HL-60 (cell line): ENCODE data around the gene PPFIA4.

Experiments used
- DNase-seq, 2 experiments: peaks; one replicate each; pipeline ENCODE4 v3.0.0-alpha.2; 2010 to 2020; ENCODE audit warnings: low read depth in 1 of 2, low spot score in 1 of 2
- H3K27ac ChIP-seq: fragments of 250-450 bp; sonication (Bioruptor Pico); replicated peaks from 2 replicates; pipeline ENCODE4 v1.5.1; 2020; ENCODE audit warnings: mild to moderate bottlenecking, moderate library complexity
- H3K27me3 ChIP-seq: fragments of 250-450 bp; sonication (Bioruptor Pico); 2 replicates; pipeline ENCODE4 v1.5.1; 2021; ENCODE audit warnings: mild to moderate bottlenecking, moderate library complexity; ENCODE audit not compliant: insufficient read depth, poor library complexity, severe bottlenecking
- H3K4me3 ChIP-seq: replicated peaks from 2 replicates; pipeline ENCODE4 v1.5.1; 2011; ENCODE audit warnings: mild to moderate bottlenecking, control low read depth, low read length; ENCODE audit not compliant: insufficient read depth
- GABPA ChIP-seq: IDR thresholded peaks from 2 replicates; pipeline ENCODE4 v1.6.1; 2012; ENCODE audit warnings: low read depth
- POLR2AphosphoS5 ChIP-seq: IDR thresholded peaks from 2 replicates; pipeline ENCODE4 v1.6.1; 2012; ENCODE audit warnings: low read depth
- REST ChIP-seq: IDR thresholded peaks from 2 replicates; pipeline ENCODE4 v1.6.1; 2012; ENCODE audit warnings: low read depth; ENCODE audit not compliant: insufficient replicate concordance
- SPI1 ChIP-seq: IDR thresholded peaks from 2 replicates; pipeline ENCODE4 v1.6.1; 2012; ENCODE audit warnings: low read depth, mild to moderate bottlenecking, borderline replicate concordance
- TF ChIP-seq, protein P1 (sequence below): IDR thresholded peaks from one replicate; pipeline ENCODE4 v1.5.1; 2011; ENCODE audit warnings: low read length, control low read depth, inconsistent platforms; ENCODE audit not compliant: insufficient read depth

Gene PPFIA4

GRCh38 chr1:203043830-203044545, 17.7 kb downstream of the PPFIA4 start:
- no peak overlapping the region for H3K27ac ChIP-seq
- no peak overlapping the region for H3K4me3 ChIP-seq
- TF ChIP-seq REST = no peak
- no peak for TF ChIP-seq GABPA
- TF ChIP-seq, protein P1, sequence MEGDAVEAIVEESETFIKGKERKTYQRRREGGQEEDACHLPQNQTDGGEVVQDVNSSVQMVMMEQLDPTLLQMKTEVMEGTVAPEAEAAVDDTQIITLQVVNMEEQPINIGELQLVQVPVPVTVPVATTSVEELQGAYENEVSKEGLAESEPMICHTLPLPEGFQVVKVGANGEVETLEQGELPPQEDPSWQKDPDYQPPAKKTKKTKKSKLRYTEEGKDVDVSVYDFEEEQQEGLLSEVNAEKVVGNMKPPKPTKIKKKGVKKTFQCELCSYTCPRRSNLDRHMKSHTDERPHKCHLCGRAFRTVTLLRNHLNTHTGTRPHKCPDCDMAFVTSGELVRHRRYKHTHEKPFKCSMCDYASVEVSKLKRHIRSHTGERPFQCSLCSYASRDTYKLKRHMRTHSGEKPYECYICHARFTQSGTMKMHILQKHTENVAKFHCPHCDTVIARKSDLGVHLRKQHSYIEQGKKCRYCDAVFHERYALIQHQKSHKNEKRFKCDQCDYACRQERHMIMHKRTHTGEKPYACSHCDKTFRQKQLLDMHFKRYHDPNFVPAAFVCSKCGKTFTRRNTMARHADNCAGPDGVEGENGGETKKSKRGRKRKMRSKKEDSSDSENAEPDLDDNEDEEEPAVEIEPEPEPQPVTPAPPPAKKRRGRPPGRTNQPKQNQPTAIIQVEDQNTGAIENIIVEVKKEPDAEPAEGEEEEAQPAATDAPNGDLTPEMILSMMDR = no peak
- no peak for TF ChIP-seq POLR2AphosphoS5
- DNase-seq = no peak
- no peaks in the 10 kb centered on the region for H3K27me3 ChIP-seq

GRCh38 chr1:203044546-203045250, 18.4 kb downstream of the PPFIA4 start:
- Histone ChIP-seq H3K4me3 (no peak overlapping the region), H3K27me3 (no peaks in the 10 kb centered on the region), H3K27ac (no peak overlapping the region)
- DNase-seq = no peak
- TF ChIP-seq SPI1 = no peak
- TF ChIP-seq, protein P1 = no peak
- no peak for TF ChIP-seq GABPA
- no peak for TF ChIP-seq POLR2AphosphoS5
- TF ChIP-seq REST = no peak

DNA sequence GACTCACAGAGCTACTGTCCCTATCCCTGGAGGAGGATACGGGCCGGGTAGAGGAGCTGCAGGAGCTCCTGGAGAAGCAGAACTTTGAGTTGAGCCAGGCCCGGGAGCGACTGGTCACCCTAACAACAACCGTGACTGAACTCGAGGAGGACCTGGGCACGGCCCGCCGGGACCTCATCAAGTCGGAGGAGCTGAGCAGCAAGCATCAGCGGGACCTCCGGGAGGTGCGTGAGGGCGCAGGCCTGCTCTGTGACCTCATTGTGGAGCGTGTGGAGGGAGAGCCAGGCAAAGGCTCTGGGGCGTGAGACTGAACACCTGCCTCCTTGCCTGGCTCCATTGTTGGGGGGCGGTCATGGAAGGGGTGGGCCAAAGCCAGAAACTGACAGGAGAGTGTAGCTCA, 19.0 kb downstream of the PPFIA4 start:
- DNase-seq = no peak
- no peak overlapping the region for H3K27ac ChIP-seq
- TF ChIP-seq POLR2AphosphoS5 = no peak
- no peak for TF ChIP-seq SPI1

DNA sequence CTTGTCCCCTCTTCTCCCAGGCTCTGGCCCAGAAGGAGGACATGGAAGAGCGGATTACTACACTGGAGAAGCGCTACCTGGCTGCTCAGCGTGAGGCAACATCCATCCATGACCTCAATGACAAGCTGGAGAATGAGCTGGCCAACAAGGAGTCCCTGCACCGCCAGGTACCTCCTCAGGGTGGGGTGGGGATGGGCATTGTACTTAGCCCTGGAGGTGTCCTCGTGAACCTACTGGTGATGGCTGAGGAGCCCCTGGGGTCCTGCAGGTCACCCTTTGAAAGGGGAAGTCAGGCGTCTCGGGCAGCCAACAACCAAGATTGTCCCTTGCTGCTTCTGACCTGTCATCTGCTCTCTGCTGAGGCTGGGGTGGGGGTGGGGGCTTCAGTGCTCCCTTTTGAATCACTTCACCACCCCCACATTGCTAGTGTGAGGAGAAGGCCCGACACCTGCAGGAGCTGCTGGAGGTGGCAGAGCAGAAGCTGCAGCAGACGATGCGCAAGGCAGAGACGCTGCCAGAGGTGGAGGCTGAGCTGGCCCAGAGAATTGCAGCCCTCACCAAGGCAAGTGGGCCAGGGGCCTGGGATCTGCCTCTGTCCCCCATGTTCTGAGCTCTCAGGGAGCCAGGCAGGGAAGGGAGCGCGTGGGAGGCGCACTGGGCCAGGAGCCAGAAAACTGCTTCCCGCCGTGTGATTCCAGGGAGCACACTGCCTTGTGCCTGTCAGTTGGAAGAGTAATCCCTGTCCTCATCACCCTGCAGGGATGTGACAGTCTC, 19.7 kb downstream of the PPFIA4 start:
- Histone ChIP-seq H3K4me3 (no peak overlapping the region), H3K27ac (no peak overlapping the region), H3K27me3 (no peaks in the 10 kb centered on the region)
- TF ChIP-seq REST (no peak), SPI1 (no peak), POLR2AphosphoS5 (no peak), GABPA (no peak)
- TF ChIP-seq, protein P1 = no peak
- DNase-seq = no peak

More for the DNA sequence above, 19.0 kb downstream of the PPFIA4 start:
- no peaks in the 10 kb centered on the region for H3K27me3 ChIP-seq
- H3K4me3 ChIP-seq = no peak overlapping the region
